ENCODE data around the gene FXYD2.

FXYD2 gene

GRCh38 chr11:117795638-117796455 is 28.7 kb downstream of the FXYD2 start:
- FAIRE-seq: no peak

DNA sequence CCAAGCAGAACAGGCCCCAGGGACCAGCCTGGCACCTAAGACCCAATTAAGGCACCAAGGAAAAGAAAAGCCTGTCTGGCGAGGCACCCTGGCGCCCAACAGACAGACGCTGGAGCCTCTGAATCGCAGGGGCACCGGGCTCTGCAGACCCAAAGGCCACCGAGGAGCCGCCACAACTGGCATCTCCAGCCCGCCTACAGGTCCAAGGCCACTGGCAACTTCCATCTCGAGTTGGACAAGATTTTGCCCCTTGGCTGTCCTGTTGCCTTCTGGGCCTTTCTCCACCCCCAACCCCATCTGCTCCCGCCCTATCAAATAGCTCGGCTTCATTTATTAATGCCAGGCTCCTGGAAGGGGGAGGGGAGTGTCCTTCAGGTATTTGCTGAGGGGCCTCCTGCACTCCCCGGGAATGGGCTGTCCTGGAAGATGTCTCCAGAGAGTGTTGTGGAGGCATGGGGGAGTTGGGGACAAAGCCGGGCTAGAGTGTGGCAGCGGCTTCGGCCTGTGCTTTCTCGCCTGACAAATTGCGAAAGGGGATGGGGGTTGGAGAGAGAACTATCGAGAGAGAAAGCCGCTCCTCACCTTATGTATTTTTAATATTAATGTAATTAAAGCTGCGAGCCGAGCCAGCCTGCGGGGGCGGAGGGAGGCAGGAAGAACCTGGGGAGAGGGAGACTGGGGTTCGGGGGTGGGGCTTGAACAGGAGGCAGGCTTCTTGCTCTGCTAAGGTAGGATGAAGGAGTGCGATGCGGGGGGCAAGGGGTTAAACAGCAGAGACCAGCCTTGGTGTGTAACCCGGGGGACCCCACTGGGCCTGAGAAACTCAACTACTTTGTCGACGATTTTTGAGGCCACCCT is 29.5 kb downstream of the FXYD2 start:
- FAIRE-seq: no peak

DNA sequence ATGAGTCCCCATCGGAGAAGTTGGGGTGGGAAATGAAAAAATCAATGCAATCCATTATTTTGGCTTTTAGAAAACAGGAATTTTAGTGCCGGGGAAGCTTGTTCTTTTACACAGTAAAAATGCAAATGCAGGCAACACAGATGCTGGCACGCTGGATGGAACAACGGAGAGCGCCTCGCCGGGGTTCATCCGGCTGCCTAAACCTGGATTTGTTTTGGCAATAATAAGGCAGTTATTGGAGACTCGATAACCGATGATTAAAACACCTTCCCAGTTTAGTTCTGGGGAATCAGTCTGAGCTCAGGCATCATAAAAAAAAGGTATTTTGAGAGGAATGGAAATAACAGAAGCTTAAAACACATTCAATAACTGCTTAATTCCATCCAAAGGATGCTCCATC is 30.4 kb downstream of the FXYD2 start:
- no peak for FAIRE-seq

- FAIRE-seq: no peak
Observed at GRCh38 chr11:117793583-117793982, 31.0 kb downstream of the FXYD2 start.

DNA sequence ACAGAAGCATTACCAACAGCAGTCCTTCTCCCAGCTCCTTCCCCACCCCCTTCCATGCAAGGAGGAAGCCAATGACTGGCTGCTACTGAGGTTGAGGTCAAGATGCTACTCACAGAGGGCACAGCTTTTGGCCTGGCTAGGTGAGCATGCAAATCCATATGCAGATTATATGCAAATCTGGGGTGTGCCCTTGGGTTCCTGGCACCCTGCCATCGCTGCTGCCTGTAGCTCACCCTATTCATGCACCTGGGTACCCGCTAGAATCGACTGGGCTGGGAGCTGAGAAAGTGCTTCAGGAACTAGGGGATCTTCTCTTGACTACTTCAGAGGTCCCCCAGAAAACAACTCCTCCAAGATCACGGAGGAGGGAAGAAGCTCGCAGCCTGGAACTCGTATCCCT is 31.6 kb downstream of the FXYD2 start:
- FAIRE-seq: no peak

DNA sequence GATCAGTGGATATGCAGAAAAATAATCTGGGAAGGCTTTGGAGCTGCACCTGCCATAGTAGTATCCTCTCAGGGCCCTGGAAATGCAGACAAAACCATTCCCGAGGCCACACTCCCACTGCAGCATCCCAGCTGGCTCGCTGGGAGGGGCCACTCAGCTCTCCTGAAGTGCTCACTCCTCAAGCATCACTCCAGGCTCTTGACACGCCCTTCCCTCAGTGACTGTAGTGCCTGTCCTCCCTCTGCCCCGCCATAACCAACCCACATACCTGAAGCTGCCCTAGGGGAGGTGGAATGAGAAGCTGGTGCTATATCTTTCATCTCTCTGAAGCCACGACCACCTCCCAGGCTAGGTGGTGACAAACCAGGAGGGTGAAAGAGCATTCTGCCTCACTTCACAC is 32.3 kb downstream of the FXYD2 start:
- FAIRE-seq: no peak

DNA sequence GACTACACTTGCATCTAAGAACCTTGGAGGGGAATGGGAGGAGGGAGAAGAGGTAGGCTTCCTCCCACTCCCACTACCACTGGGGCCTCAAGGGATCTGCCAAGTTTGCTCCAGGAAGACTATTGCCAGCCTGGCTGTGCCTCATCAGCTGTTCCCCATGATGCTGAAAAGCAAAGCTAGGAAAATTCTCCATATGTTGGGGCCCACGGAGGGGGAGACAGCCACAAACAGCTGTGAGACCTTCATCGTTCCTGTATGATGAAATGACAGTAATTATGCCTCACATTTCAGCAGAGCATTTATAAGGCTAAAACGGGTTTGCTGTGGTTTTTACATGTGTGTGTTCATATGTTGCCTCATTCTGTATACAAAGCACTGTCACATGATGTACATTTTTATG is 34.3 kb downstream of the FXYD2 start:
- FAIRE-seq: no peak

DNA sequence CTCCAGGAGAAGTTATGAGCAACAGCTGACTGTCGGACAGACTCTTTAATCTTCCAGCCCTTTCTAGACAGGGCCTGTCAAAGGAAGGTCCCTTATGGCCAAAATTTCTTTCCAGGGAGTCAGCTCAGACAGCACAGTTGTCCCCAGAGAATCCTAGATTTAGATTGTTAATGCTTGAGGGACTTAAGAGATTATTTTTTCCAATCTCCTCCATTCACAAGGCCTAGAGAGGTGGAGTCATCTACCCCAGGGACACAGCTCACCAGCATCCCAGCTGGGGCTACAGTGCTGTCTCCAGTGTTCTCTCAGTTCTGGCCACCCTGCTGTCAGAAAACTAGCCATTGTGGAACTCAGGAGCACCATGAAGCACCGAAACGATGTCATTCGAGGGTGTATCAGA is 35.3 kb downstream of the FXYD2 start:
- no peak for FAIRE-seq

- FAIRE-seq: no peak
Observed at GRCh38 chr11:117786135-117786870, 38.2 kb downstream of the FXYD2 start.

GRCh38 chr11:117782101-117782500 is 42.4 kb downstream of the FXYD2 start:
- FAIRE-seq: no peak

GRCh38 chr11:117781627-117782026 is 42.9 kb downstream of the FXYD2 start:
- no peak for FAIRE-seq

GRCh38 chr11:117780456-117780855 is 44.1 kb downstream of the FXYD2 start:
- FAIRE-seq: no peak

- FAIRE-seq: no peak
Observed at GRCh38 chr11:117774553-117774952, 50.0 kb downstream of the FXYD2 start.

- FAIRE-seq: no peak
Observed at GRCh38 chr11:117772360-117772759, 52.2 kb downstream of the FXYD2 start.

- no peak for FAIRE-seq
Observed at GRCh38 chr11:117771841-117772240, 52.7 kb downstream of the FXYD2 start.

DNA sequence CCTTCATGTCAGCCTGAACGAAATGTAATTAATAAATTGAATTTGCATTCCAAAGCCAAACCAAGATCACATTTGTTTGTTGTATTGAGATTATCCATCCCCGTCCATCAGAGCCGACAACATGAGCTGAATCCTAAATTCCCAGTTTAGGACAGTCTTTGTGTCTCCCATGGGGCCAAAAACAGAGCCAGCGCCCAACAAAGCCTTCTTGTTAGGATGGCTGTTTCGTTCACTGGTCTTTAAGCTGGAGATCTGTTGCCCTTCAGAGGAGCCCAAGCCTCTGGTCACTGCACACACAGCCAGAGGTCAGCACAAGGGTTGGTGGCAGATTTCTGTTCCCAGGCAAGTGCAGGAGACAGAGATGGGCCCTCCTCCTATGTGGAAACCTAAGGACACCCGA is 53.3 kb downstream of the FXYD2 start:
- FAIRE-seq: no peak

- FAIRE-seq: no peak
Observed at GRCh38 chr11:117770061-117770460, 54.5 kb downstream of the FXYD2 start.

Data from A204.1 (cell line).